Mesothelial cell of epicardium (in vitro differentiated cells): ENCODE results near the gene SDC4. TPM values are rescaled to one million over a fixed set of nuclear protein-coding genes. Genes with fewer than 3 reads are reported as not detected.

Experiments
- DNase-seq, 2 experiments: peaks; one replicate each; pipeline ENCODE4 v3.0.0; 2021; ENCODE audit warnings: low spot score in 2 of 2; ENCODE audit not compliant: unreplicated experiment in 2 of 2
- H3K27ac Mint-ChIP-seq: 2 replicates; pipeline ENCODE4 v1.8.0; 2021; ENCODE audit warnings: mixed read lengths
- H3K27me3 Mint-ChIP-seq: 2 replicates; pipeline ENCODE4 v1.8.0; 2021; ENCODE audit warnings: low read depth, mixed read lengths
- H3K36me3 Mint-ChIP-seq: 2 replicates; pipeline ENCODE4 v1.8.0; 2021; ENCODE audit warnings: mixed read lengths
- H3K4me1 Mint-ChIP-seq: 2 replicates; pipeline ENCODE4 v1.8.0; 2021; ENCODE audit warnings: mixed read lengths
- H3K4me3 Mint-ChIP-seq: 2 replicates; pipeline ENCODE4 v1.8.0; 2021; ENCODE audit warnings: mild to moderate bottlenecking, moderate library complexity, mixed read lengths
- H3K9me3 Mint-ChIP-seq: 2 replicates; pipeline ENCODE4 v1.8.0; 2021; ENCODE audit warnings: mixed read lengths
- CTCF ChIP-seq: fragments of 200-600 bp; sonication (generic); IDR thresholded peaks from one replicate; pipeline ENCODE4 v1.5.0; 2021; ENCODE audit warnings: antibody characterized with exemption; ENCODE audit not compliant: unreplicated experiment
- total RNA-seq: library from RNA; stranded (reverse); gene quantifications from 3 replicates; pipeline ENCODE4 v1.2.1, GENCODE V29; 2021

Gene SDC4
- total RNA-seq, 1 donor from 2014 or later = 46.7 TPM

GRCh38 chr20:45362804-45363610 is 14.8 kb upstream of the SDC4 start, which contains the start of gene SYS1:
Gene SYS1, plus strand, starts transcription at chr20:45363156. Its CDS starts 376 bp downstream, at chr20:45363532.
- Mint-ChIP-seq H3K9me3 (no peaks in the 10 kb centered on the region), H3K27ac (peak within 1 kb of the TSS; percentile 100), H3K36me3 (peaks cover 14% of the 10 kb centered on the region), H3K27me3 (no peaks in the 10 kb centered on the region), H3K4me1 (peaks cover 35% of the 10 kb centered on the region), H3K4me3 (peak within 1 kb of the TSS; percentile 99)
- TF ChIP-seq CTCF = peak; percentile 76
- DNase-seq = peak; percentile 97 to 99

- peaks cover 37% of the 10 kb centered on the region for H3K4me1 Mint-ChIP-seq
Measured at GRCh38 chr20:45361793-45362192, 13.6 kb upstream of the SDC4 start.

GRCh38 chr20:45359406-45360148 is 11.4 kb upstream of the SDC4 start:
- Mint-ChIP-seq H3K4me3 (no peak overlapping the region), H3K4me1 (peaks cover 34% of the 10 kb centered on the region), H3K27ac (peak overlapping the region; percentile 79), H3K27me3 (no peaks in the 10 kb centered on the region), H3K36me3 (no peaks in the 10 kb centered on the region), H3K9me3 (no peaks in the 10 kb centered on the region)
- TF ChIP-seq CTCF = no peak
- DNase-seq = no peak

More at GRCh38 chr20:45361793-45362192, 13.6 kb upstream of the SDC4 start:
- Mint-ChIP-seq H3K4me3 (no peak overlapping the region), H3K27me3 (no peaks in the 10 kb centered on the region), H3K27ac (peak overlapping the region; percentile 39), H3K9me3 (no peaks in the 10 kb centered on the region), H3K36me3 (peaks cover 4% of the 10 kb centered on the region)
- no peak for DNase-seq
- no peak for TF ChIP-seq CTCF

GRCh38 chr20:45359069-45359405 is 10.8 kb upstream of the SDC4 start:
- Mint-ChIP-seq H3K36me3 (no peaks in the 10 kb centered on the region), H3K4me3 (no peak overlapping the region), H3K4me1 (peaks cover 32% of the 10 kb centered on the region), H3K27ac (peak overlapping the region; percentile 79), H3K9me3 (no peaks in the 10 kb centered on the region), H3K27me3 (no peaks in the 10 kb centered on the region)
- no peak for DNase-seq
- TF ChIP-seq CTCF = no peak

GRCh38 chr20:45358282-45359068 is 10.3 kb upstream of the SDC4 start:
- H3K4me3 Mint-ChIP-seq = no peak overlapping the region
- peaks cover 26% of the 10 kb centered on the region for H3K4me1 Mint-ChIP-seq
- H3K27ac Mint-ChIP-seq = peak overlapping the region; percentile 79
- H3K36me3 Mint-ChIP-seq = no peaks in the 10 kb centered on the region
- no peaks in the 10 kb centered on the region for H3K27me3 Mint-ChIP-seq
- H3K9me3 Mint-ChIP-seq = no peaks in the 10 kb centered on the region
- no peak for TF ChIP-seq CTCF
- DNase-seq = no peak
